Inferior parietal cortex (tissue), 1 donor: ENCODE data around the gene MAST4.
"Not testable (repeated sequence)": the region's sequence is repeated elsewhere in the genome, so short reads cannot be mapped to it uniquely, and the experiment has no call there.

Experiments
- DNase-seq: peaks from one replicate; pipeline ENCODE4 v3.0.0-alpha.2; 2016; ENCODE audit errors: extremely low spot score

Gene MAST4

DNA sequence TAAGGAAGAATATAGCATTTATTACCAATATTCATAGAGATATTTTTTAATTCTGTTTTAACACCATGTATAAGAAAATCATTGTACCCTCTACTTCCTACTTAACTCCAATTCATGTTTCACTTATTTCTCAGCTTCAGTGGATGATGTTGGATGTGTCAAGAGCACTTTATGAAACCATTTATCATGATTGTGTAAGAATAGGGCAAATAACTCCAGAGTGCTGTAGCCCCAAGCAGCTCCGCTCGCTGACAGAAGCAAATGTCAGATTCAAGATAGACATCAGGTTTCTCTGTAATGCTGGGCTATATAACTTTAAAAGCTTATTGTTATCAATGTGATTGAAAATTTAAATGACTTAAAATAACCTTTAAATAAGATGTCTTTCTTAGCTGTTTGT is 50.4 kb downstream of the MAST4 start:
- no peak for DNase-seq

DNA sequence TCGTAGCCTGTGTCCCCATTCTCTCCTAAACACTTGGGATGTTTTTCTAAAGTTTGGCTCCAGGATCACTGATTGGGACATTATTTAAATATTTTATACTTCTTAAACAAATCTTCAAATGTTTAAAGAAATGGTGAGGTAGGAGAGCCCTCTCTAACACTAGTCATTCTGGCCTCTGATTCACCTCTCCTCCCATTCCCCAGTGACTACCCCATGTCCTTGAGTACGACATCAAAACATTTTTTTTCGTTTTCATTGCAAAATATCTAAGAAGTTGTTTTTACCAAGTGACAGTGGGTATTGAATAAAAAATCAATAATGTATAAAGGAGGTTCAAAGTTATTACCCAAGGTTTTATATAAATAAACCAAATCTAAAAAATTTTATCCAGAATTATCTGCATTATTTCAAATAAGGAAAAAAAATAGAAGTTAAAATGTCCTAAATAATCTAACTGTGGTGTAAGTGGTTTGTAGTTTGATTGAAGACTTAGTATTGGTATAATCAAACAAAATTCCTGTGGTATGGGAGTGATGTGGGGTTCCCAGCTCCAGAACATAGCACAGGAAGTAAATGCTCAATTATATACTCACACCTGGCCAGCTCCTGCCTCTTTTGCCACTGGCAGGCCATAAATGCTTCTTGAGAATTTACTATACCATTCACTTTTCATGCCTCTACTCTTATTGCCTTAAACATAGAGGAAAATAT is 51.1 kb downstream of the MAST4 start:
- DNase-seq = no peak

DNA sequence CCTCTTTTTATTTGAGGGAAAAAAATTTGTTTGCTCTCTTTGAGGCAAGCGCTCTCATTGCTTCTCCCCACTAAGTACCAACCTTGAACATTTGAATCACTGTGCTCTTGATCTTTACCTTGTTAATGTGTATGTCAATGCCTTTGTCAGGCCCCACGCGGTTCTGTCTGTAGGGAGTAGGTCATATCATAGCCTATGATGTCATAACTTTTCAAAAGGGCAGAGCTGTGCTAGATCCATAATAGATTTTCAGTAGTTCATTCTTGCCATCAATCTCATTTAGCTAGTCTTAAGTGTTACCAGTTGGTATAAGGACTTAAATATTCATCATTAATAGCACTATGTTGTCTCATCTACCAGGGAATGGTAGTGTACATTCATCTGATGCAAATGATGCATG is 56.6 kb downstream of the MAST4 start:
- DNase-seq = no peak

DNA sequence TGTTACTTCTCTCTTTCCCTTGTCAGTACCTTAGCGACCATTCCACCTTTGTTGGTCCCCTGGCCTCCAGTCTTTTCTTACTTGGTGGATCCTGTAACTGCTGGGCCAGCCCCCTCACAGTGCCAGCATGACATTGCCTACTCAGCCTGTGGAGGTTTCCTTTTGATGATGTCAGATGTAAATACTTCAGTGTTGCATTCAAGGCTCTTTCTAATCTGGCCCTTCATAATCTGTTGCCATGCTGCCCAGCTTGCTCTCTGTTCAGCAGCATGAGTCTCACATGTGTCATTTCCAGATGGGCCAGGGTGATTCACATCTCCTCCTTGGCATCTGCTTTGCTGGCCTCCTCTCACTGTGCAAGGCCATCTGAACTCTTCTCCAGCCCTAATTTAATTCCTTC is 57.1 kb downstream of the MAST4 start:
- DNase-seq = no peak

DNA sequence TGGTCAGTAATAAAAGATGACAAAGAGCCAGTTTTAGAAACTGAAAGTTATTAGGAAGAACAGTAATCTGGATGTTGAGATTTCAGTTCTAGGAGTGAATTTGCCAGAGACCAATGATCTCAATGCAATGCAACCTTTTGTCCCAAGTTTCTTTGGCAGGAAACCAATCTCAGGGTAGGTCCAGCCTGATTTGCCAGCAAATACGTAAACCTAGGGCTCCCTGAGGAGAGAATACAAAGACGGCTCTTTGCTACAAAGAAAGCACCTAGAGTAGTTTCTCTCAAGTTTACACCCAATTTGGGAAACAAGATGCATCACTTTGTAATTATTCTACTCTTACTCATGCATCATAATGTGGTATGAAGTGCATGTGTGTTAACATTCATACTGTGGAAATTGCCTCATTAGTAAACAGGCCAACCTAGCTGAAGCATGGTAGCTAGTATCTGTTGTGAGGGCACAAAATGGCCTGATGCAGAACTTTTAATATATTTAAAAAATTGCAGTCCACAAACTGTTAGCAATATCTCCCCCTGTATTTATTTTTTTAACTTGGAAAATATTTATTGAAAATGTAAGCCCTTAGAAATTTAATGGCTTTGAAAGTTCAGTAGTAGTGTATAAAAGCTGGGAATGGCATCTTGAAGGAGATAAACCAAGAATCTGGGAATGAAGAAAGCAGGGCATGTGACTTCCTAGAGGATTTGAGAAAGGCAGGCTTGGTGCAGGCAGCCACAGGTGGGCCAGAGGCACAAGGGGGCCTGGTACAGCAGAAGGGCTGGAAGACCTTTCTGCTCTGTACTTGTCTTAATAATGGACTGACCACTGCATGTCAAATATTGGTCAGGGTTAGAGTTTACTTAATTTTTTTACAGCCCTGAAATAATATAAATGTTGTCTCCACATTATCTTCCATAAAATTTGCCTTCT is 59.5 kb downstream of the MAST4 start:
- DNase-seq = no peak

DNA sequence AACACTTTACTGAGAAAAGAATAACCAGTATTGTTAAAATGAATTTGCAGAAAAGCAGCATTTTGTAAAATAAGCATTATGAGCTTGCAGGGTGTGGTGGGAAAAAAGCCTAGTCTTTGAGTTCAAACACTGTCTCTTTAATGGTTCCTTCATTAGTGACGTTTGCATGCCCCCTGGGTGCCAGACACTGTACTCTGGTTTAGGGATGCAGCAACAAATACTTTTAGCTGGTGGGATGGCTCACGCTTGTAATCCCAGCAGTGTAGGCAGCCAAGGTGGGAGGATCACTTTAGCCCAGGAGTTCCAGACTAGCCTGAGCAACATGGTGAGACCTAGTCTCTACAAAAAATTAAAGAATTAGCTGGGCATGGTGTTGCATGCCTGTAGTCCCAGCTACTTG is 62.3 kb downstream of the MAST4 start:
- DNase-seq = no peak

DNA sequence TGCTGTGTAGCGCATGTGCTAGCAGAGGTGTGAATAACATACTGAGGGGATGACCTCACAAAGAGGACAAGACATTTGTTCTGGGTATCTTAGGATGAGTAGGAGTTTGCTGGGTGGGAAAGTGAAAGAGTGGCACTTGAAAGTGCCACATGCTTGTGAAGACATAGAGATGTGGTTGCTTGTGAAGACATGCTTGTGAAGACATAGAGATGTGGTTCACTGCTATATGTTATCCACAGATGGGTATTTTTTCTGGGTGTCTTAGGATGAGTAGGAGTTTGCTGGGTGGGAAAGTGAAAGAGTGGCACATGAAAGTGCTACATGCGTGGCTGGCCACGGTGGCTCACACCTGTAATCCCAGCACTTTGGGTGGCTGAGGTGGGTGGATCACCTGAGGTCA is 63.6 kb downstream of the MAST4 start:
- DNase-seq = no peak

DNA sequence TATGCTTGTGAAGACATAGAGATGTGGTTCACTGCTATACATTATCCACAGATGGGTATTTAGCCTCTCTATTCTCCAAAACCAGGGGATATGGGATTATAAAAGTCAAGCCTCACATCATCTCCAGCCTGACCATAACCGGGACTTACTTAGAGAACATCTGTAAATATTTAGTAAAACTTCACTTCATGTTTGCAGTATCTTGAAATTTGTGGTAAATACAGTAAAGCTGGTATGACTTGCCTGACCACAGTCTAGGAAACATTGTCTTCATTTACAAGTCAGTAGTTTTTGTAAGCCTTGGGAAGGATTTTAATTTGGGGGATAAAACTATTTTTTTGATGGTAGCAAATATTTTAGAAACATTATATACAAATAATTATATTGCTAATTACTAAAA is 64.2 kb downstream of the MAST4 start:
- DNase-seq = no peak

DNA sequence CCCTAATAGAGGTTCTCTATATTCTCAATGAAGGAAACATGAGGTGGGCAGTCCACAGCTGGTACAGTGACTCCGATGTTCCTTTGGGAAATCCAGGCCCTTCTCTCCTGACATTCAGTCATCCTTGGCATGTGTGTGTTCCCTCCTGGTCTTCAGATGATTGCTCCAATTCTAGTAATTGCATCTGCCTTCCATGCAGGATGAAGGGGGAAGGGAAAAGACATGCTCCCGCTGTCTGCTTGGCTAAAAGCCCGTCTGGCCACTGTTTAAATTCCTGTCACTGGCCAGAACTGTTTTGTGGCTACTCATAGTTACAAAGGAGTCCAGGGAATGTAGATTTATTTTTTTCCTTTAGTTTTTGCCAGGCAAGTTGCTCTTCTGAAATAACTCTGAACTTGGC is 65.0 kb downstream of the MAST4 start:
- DNase-seq = no peak

DNA sequence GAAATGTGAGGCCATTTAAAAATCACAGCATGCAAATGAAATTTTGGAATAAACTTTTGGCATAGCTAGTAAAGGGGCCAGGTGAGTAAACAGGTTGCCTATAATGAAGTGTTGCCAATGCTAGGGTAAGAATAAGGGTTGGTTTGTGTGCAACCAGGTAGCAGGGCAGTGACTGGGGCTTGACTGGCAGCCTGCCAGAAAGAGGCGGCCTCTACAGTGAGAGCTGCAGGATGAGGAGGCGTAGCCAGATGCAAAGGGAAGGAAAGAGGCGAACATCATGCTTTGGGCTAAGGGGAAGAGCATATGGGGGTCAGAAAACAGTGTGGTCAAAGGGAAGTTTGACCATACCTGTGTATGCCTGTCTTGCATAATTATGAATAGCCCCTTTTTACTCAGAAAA is 70.6 kb downstream of the MAST4 start:
- DNase-seq = no peak

DNA sequence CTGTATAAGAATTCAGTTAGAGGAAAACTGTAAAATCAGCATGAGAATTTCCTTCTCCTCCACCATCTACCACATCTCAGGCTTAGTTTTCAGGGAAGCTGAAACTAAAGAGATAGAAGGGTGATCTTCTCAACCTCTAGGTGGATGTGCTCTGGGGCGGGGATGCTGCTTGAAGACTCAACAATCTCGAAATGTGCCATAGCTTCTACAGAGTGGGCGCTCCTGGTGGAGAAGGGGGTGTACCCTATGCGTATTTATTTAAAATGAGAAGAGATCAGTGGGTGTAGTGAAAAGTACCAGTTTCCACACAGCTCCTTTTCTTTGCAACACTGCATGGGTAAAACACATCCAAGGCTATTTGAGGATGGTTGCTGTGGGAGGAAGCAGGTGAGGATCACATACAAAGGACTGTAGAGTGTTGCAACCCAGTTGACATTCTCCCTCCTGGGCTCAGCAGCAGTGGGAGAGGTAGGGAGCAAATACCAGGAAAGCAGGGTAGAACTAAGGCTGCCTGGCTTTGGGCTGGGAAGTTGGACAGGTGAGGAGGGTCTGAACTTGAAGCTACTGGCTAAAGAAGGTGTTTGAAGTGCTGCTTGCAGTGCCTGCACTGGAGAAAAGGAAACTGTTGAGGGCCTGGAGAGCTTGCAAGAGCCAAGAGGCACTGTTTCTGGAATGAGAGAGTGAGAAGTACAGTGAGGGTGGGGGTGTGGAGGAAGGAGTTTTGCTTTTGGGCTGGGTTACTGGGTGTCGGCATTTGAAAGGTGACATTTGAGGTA is 73.1 kb downstream of the MAST4 start:
- no peak for DNase-seq

DNA sequence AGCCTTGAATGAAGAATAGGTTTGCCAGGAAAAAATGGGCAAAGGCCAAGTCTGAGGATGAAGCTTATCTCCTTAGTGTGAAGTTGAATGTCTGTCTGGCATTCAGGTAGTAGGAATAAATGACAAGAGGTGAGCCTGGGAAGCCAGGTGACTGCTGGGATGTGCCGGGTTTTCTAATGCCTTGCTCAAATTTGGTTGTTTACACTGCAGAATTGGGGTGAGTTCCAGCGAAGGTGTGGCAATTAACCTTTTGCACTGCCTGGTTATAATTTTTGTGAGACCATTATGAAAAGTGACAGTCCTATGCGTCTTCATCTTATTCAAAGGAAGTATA is 73.6 kb downstream of the MAST4 start:
- DNase-seq = no peak

DNA sequence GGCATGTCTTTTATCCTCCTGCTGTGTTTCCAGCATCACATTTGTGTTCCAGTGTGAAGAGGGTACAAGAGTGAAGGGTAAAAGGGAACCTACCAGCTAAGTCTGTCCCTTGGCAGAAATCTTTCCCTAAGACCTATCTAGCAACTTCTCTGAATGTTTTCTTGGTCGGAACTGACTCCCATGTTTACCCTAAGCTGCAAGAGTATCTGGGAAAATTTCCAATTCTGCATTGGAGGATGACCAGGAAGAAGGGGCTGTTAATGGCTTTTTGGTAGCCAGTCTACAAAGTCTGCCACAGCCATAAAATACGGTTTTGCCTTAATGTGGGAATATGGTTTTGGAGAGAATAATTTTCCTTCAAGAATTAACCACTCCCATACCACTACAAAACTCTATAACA is 75.1 kb downstream of the MAST4 start:
- DNase-seq = no peak

DNA sequence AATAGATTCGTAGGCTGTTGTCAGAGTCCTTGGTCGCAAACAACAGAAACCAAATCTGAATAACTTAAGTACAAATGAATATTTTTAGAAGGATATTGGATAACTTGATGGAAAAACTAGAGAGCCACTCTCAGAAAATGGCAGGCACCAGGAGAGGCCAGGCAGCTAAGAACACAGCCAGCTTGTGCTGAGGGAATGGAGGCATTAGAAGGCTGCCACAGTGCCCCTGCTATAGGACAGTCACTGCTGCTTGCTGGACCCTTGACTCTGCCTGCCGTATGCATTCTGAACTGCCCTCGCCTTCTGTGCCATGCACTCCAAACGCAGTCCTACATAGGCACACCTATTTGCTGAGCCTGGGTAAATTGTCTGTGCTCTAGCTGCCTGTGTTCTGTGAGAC is 78.6 kb downstream of the MAST4 start:
- DNase-seq = no peak

DNA sequence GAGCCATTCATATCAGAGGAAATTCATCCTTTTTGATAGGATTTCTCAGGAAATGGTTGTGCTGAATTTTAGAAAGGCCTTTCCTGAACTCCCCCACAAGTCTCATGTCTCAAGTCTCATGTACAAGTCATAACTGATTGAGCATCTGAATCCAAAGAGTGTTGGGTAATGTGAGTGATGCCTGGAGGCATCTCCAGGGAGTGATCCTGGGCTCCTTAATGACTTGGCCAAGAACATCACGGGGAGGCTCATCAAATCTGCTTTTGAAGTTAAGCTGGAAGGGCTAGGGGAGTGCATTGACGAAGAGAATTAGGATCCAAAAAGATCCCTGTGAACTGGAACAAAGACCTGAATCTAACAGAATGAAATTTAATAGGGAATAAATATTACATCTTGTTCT is 79.2 kb downstream of the MAST4 start:
- no peak for DNase-seq

DNA sequence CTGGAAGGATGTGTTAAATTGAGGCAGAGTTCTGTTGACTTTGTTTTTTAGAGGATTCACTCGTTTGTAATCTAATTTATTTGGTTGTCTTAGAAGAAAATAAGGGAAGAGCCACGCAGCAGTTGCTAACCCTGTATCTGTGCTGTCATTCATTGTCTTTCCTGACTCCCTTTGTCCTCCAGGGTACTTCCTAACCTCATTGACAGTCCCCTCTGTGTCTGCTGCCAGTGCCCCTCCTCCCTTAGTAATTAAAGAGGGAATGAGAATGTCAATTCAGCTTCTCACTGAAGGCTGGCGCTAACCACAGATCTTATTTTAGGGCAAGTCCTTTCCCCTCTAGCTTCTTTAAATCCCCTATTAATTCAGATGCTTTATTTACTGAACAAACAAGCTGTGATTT is 84.0 kb downstream of the MAST4 start:
- no peak for DNase-seq

DNA sequence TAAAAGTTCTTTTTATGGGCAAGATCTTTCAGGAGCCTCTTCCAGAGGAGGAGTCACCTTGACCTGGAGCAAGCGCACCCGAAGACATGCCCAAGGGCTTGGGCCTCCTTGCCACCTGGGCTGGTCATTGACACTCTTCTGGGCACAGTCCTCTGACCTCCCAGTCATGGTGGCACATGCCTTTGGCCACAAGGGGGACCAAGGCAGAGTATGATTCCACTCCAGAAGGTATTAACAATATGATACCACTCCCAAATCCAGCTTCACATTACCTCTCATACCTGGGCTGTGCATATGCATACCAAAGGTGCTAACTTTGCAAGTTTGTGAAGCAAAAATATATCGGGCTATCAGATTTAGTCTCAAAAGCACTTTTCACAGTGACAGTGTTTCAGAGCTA is 84.6 kb downstream of the MAST4 start:
- DNase-seq = no peak

DNA sequence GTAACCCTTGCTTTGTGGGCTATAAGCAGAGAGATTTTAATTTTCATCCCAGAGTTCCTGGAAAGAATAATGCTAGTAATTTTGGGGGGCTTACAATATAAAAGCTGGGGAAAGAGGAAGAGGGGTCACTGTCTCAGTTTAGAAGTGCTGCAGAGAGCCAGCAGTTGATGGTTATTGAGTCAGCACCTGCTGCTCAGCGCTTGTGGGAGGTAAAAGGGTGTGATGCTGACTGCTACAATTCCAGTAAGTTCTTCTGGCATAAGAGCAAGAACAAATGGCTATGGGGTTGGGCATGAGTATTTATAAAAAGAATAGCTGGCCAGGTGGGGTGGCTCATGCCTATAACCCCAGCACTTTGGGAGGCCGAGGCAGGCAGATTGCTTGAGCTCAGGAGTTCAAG is 88.5 kb downstream of the MAST4 start:
- no peak for DNase-seq

DNA sequence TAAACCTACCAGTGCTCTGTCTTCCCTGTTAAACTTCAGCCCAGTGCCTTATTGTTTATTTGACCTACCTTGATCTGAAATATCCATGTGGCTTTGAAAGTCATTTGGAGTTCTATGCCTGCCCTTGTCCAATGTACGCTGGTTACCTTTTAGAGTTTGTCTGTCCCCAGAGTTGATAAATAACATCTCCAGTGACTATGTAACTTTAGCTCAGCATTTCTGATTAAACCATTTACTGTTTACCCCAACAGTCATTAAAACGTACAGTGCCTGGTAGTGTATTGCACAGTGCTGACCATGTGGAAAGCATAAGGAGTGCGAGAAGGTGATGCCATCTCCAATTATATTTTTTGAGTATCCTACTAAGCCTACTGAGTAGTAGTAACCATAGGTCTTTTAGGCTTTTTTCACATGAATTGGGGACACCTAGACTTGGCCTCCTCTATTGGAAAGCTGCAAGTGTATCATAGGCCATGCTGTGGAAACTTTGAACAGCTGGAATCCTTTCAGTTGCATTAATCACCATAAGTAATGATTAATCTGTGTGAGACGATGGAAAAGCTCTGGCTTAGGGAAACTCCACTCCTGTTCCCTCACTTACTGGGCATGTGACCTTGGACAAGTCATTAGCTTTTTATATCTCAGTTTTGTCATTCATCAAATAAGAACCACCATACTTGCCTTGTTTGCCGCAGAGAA is 93.5 kb downstream of the MAST4 start:
- DNase-seq = no peak

DNA sequence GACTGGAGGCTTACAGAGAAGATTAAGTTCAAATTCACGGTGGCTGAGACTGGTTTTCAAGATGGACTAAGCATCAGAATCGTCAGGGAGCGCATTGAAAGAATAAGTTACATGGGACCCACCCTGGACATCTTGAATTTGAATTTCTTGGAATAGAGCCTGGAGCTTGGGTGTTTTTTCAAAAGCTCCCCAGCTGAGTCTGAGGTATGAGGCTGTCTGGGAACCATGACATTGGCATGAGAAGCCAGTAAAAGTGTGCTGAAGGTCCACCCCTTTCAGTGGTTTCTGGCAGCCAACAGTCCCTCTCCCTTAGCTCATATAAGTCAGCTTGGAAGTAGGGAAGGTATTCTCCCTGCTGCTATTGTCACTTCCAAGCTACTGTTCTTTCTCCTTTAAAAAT is 97.8 kb downstream of the MAST4 start:
- DNase-seq = no peak

DNA sequence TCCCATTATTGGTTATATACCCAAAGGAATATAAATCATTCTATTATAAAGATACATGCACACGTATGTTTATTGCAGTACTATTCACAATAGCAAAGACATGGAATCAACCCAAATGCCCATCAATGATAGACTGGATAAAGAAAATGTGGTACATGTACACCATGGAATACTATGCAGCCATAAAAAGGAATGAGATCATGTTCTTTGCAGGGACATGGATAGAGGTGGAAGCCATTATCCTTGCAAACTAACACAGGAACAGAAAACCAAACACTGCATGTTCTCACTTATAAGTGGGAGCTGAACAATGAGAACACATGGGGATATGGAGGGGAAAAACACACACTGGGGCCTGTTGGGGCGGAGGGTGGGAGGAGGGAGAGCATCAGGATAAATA is 99.6 kb downstream of the MAST4 start:
- DNase-seq = not testable (repeated sequence)
